HG03442 (cell line): ENCODE results near the gene EEPD1.

ENCODE experiments used
- ATAC-seq: cut with Tn5 transposase; IDR thresholded peaks from one replicate; pipeline ENCODE4 v1.9.1; 2021; ENCODE audit warnings: mild to moderate bottlenecking, moderate library complexity; ENCODE audit not compliant: unreplicated experiment

The EEPD1 gene

GRCh38 chr7:36188906-36189305, 35.9 kb downstream of the EEPD1 start:
- no peak for ATAC-seq

DNA sequence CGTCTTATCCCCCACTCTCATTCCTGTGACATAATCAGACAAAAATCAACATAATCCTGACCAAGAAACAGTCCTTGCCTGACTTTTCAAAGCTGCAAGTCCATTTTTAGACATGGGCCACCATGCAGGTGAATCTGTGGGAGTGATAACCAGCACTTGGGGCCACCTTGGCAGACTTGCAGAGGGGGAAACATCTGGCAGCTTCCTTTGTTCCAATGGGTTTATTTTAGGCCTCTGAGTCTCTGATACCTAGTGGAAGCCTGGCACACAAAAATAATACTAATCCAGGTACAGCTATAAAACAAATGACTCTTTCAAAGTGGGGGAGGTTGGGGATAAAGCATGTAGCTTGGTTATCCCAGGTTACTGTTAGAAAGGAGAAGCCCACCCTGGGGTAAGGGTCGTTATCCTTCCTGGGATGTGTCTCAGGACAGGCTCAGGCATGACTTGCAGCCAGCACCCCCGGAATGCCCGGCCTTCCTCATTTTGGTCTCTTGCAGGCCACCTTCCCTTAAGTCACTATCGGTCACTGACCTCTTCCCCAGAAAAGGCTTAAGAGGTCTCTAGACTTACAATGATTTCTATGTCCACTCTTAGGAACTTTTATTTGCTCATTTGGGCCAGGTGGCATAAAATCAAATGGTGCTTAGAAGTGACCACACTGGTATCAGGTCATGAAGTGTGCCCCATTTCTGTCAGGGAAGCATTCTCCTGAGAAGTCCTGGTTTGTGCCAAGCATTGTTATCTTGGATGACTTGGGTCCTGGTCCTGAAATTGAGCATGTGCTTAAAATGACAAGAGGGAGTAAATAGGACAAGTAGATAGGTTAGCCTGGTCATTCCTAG, 37.6 kb downstream of the EEPD1 start:
- ATAC-seq = no peak

GRCh38 chr7:36191292-36191920, 38.4 kb downstream of the EEPD1 start:
- ATAC-seq = peak; percentile 25

- ATAC-seq = peak; percentile 52
These were observed 39.2 kb downstream of the EEPD1 start for GRCh38 chr7:36192053-36192824.

DNA sequence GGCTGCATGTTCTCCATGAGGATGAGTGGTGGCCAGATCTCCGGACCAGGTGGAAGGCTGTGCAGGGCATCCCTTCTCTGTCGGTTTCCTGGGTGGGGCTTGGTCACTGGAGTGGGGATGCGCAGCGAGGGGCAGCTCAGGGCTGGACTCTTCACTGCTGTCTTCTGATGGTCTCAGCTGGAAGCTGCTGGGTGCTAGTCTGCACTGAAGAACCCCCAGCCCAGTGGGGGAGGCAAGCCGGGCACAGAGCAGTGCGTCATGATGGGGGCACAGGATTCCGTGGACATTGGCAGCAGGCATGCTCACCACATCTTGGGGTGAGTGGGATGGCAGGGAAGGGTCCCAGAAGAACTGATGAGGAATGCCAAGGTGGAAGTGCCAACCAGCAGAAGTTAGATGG, 39.8 kb downstream of the EEPD1 start:
- no peak for ATAC-seq

GRCh38 chr7:36198854-36199266, 45.8 kb downstream of the EEPD1 start:
- ATAC-seq = no peak

DNA sequence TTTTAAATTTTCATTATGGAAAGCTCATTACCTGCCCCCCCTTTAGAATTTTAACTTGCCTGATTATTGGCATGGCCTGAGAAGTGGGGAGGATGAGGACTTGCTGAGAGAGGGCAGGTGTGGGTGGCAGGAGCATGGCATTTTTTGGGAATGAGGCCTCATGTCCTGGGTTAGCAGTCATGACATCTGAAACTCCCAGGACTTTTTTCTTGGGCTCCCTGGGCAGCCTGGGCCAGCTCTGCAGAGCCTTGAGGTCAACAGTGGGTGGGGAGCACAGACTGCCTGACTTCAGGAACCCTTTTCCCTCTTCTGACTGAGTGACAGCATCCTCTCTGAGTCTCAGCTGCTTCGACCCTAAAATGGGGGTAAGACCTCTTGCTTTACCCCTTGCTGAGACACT, 46.3 kb downstream of the EEPD1 start:
- no peak for ATAC-seq

DNA sequence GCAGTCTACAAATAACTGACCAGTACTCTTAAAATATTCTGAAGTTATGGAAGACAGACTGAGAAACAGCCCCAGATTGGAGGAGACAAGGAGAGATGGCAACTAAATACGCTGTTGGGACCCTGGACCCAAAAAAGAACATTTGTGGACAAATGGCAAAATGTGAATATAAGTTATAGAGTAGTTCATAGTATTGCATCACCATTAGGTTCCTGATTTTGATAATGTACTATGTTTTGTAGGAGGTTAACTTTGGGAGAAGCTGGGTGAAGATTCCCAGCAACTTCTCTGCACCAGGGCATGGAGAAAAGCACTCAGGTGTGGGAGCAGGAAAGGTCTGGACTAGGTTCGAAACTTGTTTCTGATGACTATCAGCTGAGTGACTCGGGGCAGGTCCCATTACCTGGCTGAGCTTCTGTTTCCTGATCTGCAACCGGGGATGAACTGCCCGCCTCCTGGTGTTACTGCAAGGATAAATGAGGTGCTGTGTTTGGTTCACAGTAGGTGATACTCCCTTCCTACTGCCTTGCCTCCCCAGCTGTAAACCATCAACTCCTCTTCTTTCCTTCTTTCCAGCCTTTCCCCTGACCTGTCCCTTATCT, 48.2 kb downstream of the EEPD1 start:
- ATAC-seq = no peak

GRCh38 chr7:36202398-36202797, 49.3 kb downstream of the EEPD1 start:
- no peak for ATAC-seq

GRCh38 chr7:36203071-36203790, 50.2 kb downstream of the EEPD1 start:
- ATAC-seq = no peak

DNA sequence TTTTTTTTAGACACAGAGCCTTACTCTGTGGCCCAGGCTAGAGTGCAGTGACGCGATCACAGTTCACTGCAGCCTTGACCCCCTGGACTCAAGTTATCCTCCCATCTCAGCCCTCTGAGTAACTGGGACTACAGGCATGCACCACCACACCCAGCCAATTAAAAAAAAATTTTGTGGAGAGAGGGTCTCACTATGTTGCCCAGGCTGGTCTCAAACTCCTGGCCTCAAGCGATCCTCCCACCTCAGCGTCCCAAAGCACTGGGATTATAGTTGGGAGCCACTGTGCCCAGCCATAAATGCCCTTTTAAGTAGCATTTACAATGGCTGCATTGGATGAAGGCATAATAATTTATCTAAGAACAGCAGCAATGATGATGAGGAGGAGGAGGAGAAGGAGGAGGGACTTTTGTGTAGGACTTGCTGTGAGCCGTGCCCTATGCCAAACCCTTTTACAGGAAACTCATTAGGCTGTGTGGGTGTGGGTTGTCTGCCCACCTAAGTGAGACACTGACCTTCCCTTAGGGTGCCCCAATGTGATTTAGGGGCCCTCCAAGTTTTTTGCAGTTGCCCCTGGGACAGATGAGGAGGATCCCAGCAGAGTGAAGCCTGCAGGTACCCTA, 51.1 kb downstream of the EEPD1 start:
- ATAC-seq = no peak

GRCh38 chr7:36204929-36205635, 52.0 kb downstream of the EEPD1 start:
- no peak for ATAC-seq

- no peak for ATAC-seq
These were observed 52.7 kb downstream of the EEPD1 start for GRCh38 chr7:36205803-36206202.

GRCh38 chr7:36207451-36208291, 54.6 kb downstream of the EEPD1 start:
- no peak for ATAC-seq

- no peak for ATAC-seq
These were observed 55.4 kb downstream of the EEPD1 start for GRCh38 chr7:36208426-36208825.

DNA sequence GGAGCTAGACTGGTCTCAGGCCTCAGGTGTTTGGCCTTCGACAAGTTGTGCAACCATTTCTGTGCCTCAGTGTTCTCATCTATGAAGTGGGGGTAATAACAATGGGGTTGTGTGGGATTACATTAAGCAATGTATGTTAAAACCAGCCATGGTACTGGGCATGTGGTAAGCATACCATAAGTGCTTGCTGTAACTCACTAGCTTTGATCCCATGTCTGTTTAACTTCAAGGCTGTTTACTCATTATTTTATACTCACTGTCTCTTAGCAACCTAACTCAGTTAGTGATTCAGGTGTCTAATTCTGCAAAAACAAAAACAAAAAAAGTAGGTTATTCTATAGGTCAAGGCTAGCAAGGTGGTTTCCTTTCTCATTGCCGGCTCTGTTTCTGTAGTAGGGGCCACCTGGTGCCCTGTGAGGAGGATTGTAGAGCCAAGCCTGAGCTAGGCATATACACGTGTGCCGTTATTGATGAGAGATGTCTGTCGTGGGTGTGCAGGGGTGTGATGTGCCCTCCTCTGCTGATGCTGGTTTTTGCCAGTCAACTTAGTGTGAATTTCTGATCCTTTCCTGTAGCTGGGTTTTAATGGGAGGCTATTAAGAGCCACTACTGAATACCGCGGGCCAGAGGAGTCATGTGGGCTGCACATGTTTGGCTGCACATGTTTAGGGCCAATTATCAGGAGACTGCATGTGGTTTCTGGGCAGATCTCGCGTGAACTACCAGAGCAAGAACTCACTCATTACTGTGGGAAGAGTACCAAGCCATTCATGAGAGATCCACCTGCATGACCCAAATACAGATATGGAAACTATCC, 56.2 kb downstream of the EEPD1 start:
- no peak for ATAC-seq

GRCh38 chr7:36209814-36210183, 56.7 kb downstream of the EEPD1 start:
- no peak for ATAC-seq
